ENCODE data around the gene SNCAIP. TPM values are rescaled to one million over a fixed set of nuclear protein-coding genes. Genes with fewer than 3 reads are reported as not detected.
A peak's percentile ranks its signal among the peaks of the same experiment; 100 is the strongest.

SNCAIP gene
- total RNA-seq, 1 donor from 2014 or later, result 4.2 TPM

DNA sequence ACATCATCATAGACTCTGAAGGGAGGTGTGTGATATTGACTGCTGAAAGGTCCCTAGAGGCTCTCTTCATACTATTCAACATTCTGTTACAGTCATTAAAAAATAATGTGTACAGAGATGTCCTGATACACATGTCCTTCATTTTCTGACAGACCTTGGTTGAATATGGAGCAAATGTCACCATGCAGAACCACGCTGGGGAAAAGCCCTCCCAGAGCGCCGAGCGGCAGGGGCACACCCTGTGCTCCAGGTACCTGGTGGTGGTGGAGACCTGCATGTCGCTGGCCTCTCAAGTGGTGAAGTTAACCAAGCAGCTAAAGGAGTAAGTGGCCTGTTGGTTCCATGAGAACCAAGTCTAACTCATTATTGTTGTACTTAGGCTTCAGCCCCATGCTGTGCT, 132.4 kb downstream of the SNCAIP start:
- DNase-seq (ENCODE audit: extremely low spot score, unreplicated experiment), result no peak
- H3K27me3 Mint-ChIP-seq (ENCODE audit: unreplicated experiment), result peaks cover 5% of the 10 kb centered on the region
- peaks cover 6% of the 10 kb centered on the region for H3K36me3 Mint-ChIP-seq (ENCODE audit: unreplicated experiment)
- H3K4me1 Mint-ChIP-seq (ENCODE audit: unreplicated experiment), result peaks cover 53% of the 10 kb centered on the region
- H3K9me3 Mint-ChIP-seq (ENCODE audit: unreplicated experiment), result no peaks in the 10 kb centered on the region
- no peak overlapping the region for H3K27ac Mint-ChIP-seq (ENCODE audit: unreplicated experiment)
- TF ChIP-seq, protein P1, sequence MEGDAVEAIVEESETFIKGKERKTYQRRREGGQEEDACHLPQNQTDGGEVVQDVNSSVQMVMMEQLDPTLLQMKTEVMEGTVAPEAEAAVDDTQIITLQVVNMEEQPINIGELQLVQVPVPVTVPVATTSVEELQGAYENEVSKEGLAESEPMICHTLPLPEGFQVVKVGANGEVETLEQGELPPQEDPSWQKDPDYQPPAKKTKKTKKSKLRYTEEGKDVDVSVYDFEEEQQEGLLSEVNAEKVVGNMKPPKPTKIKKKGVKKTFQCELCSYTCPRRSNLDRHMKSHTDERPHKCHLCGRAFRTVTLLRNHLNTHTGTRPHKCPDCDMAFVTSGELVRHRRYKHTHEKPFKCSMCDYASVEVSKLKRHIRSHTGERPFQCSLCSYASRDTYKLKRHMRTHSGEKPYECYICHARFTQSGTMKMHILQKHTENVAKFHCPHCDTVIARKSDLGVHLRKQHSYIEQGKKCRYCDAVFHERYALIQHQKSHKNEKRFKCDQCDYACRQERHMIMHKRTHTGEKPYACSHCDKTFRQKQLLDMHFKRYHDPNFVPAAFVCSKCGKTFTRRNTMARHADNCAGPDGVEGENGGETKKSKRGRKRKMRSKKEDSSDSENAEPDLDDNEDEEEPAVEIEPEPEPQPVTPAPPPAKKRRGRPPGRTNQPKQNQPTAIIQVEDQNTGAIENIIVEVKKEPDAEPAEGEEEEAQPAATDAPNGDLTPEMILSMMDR (IDR thresholded peaks at IDR 0.05), result no peak
- no peak overlapping the region for H3K4me3 Mint-ChIP-seq (ENCODE audit: unreplicated experiment)

DNA sequence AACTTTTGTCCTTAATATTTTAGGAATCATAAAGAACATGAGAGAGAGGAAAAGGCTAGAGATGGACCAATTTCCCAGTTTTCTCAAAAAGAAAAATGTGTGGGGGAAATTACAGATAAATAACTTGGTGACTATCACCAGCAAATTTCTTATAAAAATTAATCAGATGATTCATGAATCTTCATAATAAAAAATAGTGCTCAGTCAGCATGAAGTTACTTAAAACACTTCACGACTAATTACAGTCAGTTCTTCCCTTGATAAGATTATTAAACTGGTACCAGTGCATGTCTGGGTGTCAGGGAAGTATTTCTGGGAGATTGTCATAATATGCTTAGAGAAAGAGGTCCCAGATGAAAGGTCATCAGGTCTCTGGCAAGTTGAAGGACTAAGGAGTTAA, 133.0 kb downstream of the SNCAIP start:
- peaks cover 46% of the 10 kb centered on the region for H3K4me1 Mint-ChIP-seq (ENCODE audit: unreplicated experiment)
- no peaks in the 10 kb centered on the region for H3K9me3 Mint-ChIP-seq (ENCODE audit: unreplicated experiment)
- TF ChIP-seq, protein P1 (IDR thresholded peaks at IDR 0.05), result no peak
- H3K36me3 Mint-ChIP-seq (ENCODE audit: unreplicated experiment), result peaks cover 6% of the 10 kb centered on the region
- no peak overlapping the region for H3K27ac Mint-ChIP-seq (ENCODE audit: unreplicated experiment)
- DNase-seq (ENCODE audit: extremely low spot score, unreplicated experiment), result no peak
- H3K4me3 Mint-ChIP-seq (ENCODE audit: unreplicated experiment), result no peak overlapping the region
- H3K27me3 Mint-ChIP-seq (ENCODE audit: unreplicated experiment), result peaks cover 5% of the 10 kb centered on the region

DNA sequence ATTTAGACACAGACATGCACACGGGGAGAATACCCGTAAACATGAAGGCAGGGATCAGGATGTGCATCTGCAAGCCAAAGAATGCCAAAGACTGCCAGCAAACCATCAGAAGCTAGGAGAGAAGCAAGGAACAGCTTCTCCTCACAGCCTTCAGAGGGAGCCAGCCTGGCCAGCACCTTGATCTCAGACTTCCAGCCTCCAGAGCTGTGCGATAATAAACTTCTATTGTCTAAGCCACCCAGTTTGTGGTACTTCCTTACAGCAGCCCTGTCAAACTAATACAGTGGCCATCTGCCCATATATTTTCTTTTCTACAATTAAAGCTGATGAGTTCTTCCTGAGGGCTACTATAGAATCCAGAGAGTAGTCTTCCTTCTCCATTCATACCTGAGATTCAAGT, 135.0 kb downstream of the SNCAIP start:
- DNase-seq (ENCODE audit: extremely low spot score, unreplicated experiment), result no peak
- peaks cover 30% of the 10 kb centered on the region for H3K4me1 Mint-ChIP-seq (ENCODE audit: unreplicated experiment)
- peaks cover 14% of the 10 kb centered on the region for H3K36me3 Mint-ChIP-seq (ENCODE audit: unreplicated experiment)
- no peaks in the 10 kb centered on the region for H3K9me3 Mint-ChIP-seq (ENCODE audit: unreplicated experiment)
- TF ChIP-seq, protein P1 (IDR thresholded peaks at IDR 0.05), result no peak
- H3K27me3 Mint-ChIP-seq (ENCODE audit: unreplicated experiment), result peaks cover 5% of the 10 kb centered on the region
- no peak overlapping the region for H3K4me3 Mint-ChIP-seq (ENCODE audit: unreplicated experiment)
- H3K27ac Mint-ChIP-seq (ENCODE audit: unreplicated experiment), result no peak overlapping the region

DNA sequence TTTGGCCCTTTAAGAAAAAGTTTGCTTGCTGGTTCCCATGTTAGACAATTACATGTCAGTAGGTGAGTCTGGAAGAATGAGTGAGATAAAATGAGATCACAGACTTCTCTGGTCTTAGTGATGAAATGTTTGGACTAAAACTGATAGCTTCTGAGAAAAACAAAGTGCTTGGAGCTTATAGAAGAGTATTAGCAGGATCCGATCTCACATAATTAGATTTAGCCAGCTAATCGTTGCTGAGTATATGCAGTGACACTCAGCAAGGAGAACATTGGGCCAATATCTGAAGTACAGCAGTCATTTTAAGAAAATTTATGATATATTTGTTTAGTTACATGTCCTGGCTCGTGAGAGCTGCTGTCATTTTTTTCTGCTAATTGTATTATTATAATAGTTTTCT, 135.8 kb downstream of the SNCAIP start:
- Mint-ChIP-seq H3K27ac (ENCODE audit: unreplicated experiment) (no peak overlapping the region), H3K36me3 (ENCODE audit: unreplicated experiment) (peaks cover 14% of the 10 kb centered on the region), H3K4me3 (ENCODE audit: unreplicated experiment) (no peak overlapping the region), H3K4me1 (ENCODE audit: unreplicated experiment) (peaks cover 22% of the 10 kb centered on the region), H3K9me3 (ENCODE audit: unreplicated experiment) (no peaks in the 10 kb centered on the region), H3K27me3 (ENCODE audit: unreplicated experiment) (peaks cover 5% of the 10 kb centered on the region)
- TF ChIP-seq, protein P1 (IDR thresholded peaks at IDR 0.05), result no peak
- no peak for DNase-seq (ENCODE audit: extremely low spot score, unreplicated experiment)

DNA sequence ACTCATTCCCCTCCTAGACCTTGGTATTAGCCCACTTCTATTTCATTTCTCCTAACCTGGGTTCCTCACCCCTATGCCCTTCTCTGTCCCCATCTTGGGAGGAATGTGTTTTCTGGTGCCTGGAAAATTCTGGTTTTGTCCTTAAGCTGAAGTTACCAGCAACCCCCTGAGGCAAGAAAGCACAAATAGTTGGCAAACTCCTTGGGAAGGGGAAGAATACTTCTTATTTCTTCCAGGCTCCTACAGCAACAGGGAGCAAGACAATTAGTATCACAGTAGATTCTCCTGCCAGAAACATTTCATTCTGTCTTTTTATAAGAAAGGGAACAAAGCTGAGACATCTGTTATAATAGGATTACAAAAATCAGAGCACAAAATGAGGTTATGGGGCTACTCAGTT, 142.5 kb downstream of the SNCAIP start:
- Mint-ChIP-seq H3K36me3 (ENCODE audit: unreplicated experiment) (peaks cover 11% of the 10 kb centered on the region), H3K27me3 (ENCODE audit: unreplicated experiment) (no peaks in the 10 kb centered on the region), H3K4me1 (ENCODE audit: unreplicated experiment) (peaks cover 23% of the 10 kb centered on the region), H3K4me3 (ENCODE audit: unreplicated experiment) (no peak overlapping the region), H3K9me3 (ENCODE audit: unreplicated experiment) (no peaks in the 10 kb centered on the region), H3K27ac (ENCODE audit: unreplicated experiment) (peak overlapping the region; percentile 39)
- no peak for DNase-seq (ENCODE audit: extremely low spot score, unreplicated experiment)
- TF ChIP-seq, protein P1 (IDR thresholded peaks at IDR 0.05), result no peak
